Activated CD8-positive, alpha-beta T cell treated with anti-CD3 and anti-CD28 coated beads for 36 hours (primary cell): ENCODE measurements around the gene ASTN2. TPM values are rescaled to one million over a fixed set of nuclear protein-coding genes. Genes with fewer than 3 reads are reported as not detected.

Source experiments
- ATAC-seq: fragments of 200-7000 bp; cut with Tn5 transposase; one replicate; pipeline ENCODE4 v1.10.0; 2021; ENCODE audit warnings: mild to moderate bottlenecking, moderate library complexity
- CTCF ChIA-PET: fragments of 350-600 bp; sonication (Branson Sonifier 250); formaldehyde crosslinking; loops from one replicate; lab custom pipeline; 2021; ENCODE audit warnings: antibody characterized with exemption; lab: Charles Lee
- POLR2A ChIA-PET: fragments of 350-600 bp; sonication (Branson Sonifier 250); formaldehyde crosslinking; loops from one replicate; lab custom pipeline; 2021; ENCODE audit warnings: antibody characterized with exemption; lab: Charles Lee
- DNase-seq: peaks from one replicate; pipeline ENCODE4 v3.0.0-alpha.2; 2020
- H3K27ac Mint-ChIP-seq: one replicate; pipeline ENCODE4 v1.8.0; 2021; ENCODE audit warnings: mild to moderate bottlenecking, mixed read lengths
- H3K27me3 Mint-ChIP-seq: one replicate; pipeline ENCODE4 v1.8.0; 2021; ENCODE audit warnings: mixed read lengths
- H3K36me3 Mint-ChIP-seq: one replicate; pipeline ENCODE4 v1.8.0; 2021; ENCODE audit warnings: low read depth, mixed read lengths
- H3K4me1 Mint-ChIP-seq: one replicate; pipeline ENCODE4 v1.8.0; 2021; ENCODE audit warnings: low read depth, mixed read lengths
- H3K4me3 Mint-ChIP-seq: one replicate; pipeline ENCODE4 v1.8.0; 2021; ENCODE audit warnings: mild to moderate bottlenecking, moderate library complexity, mixed read lengths
- H3K9me3 Mint-ChIP-seq: one replicate; pipeline ENCODE4 v1.8.0; 2021; ENCODE audit warnings: mixed read lengths
- intact Hi-C: fragments of 100-400 bp; cut with micrococcal nuclease; formaldehyde crosslinking; loops from one replicate; pipeline ENCODE4 v1.10.0; 2022
- total RNA-seq, 2 experiments: library from RNA; stranded (reverse); gene quantifications; one replicate each; pipeline ENCODE4 v1.2.3, GENCODE V29; 2021
- TF ChIP-seq, protein P1 (sequence below): fragments of 200-600 bp; IDR thresholded peaks from one replicate; pipeline ENCODE4 v1.8.0; 2022; ENCODE audit warnings: antibody characterized with exemption, mild to moderate bottlenecking

Gene ASTN2
- total RNA-seq, 2 experiments from 2014 or later = 5.2 to 5.7 TPM

DNA sequence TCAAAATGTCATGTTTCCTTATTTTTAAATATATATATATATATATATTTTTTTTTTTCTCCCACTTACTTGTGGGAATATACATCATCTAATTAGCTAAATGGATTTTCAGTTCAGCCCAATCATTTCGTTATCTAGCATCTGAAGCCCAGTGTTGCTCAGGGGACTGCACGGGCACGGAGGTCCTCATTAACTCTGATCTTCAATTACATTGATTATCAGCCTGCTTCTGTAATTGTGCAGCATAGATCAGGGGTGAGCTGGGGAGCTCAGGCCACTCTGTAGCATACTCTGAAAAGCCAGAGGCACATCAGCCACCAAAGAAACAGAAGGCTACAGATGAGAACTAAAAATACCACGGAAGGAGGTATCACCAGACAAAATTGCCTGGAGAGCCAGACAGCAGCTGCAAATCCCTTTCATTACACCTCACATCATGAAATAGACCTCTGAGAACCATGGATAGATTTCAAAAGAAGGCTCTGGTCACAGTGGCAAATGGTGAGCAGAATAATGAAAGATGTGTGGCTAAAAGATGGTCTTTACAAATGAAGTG, 401.3 kb downstream of the ASTN2 start:
- Mint-ChIP-seq H3K36me3 (no peaks in the 10 kb centered on the region), H3K9me3 (peaks cover 1% of the 10 kb centered on the region), H3K4me1 (no peaks in the 10 kb centered on the region), H3K27ac (no peak overlapping the region), H3K27me3 (no peaks in the 10 kb centered on the region), H3K4me3 (no peak overlapping the region)
- ChIA-PET POLR2A (no interaction called here), CTCF (no interaction called here)
- DNase-seq = no peak
- no peak for ATAC-seq
- TF ChIP-seq, protein P1, sequence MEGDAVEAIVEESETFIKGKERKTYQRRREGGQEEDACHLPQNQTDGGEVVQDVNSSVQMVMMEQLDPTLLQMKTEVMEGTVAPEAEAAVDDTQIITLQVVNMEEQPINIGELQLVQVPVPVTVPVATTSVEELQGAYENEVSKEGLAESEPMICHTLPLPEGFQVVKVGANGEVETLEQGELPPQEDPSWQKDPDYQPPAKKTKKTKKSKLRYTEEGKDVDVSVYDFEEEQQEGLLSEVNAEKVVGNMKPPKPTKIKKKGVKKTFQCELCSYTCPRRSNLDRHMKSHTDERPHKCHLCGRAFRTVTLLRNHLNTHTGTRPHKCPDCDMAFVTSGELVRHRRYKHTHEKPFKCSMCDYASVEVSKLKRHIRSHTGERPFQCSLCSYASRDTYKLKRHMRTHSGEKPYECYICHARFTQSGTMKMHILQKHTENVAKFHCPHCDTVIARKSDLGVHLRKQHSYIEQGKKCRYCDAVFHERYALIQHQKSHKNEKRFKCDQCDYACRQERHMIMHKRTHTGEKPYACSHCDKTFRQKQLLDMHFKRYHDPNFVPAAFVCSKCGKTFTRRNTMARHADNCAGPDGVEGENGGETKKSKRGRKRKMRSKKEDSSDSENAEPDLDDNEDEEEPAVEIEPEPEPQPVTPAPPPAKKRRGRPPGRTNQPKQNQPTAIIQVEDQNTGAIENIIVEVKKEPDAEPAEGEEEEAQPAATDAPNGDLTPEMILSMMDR = no peak
- intact Hi-C loops = no loop called here

DNA sequence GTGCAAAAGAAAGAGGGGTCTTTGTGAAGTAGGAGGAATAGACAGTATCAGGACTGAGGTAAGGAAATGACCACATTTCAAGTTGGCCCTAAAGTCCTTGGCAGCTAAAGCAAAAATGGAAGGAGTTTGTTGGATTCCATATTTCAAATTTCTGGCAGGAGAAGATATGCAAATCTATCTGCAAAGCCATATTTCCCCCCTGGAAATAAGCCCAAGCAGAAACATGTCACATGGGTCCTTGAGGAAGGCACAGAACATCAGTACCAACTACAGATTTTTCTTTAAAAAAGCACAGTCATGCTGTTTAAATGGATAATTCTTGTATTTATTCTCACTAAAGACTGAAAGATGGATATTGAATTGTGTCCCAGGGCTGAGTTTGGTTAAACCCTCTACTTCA, 404.8 kb downstream of the ASTN2 start:
- no peaks in the 10 kb centered on the region for H3K4me1 Mint-ChIP-seq
- no peaks in the 10 kb centered on the region for H3K36me3 Mint-ChIP-seq
- no peak for DNase-seq
- peaks cover 1% of the 10 kb centered on the region for H3K9me3 Mint-ChIP-seq
- no peak overlapping the region for H3K27ac Mint-ChIP-seq
- intact Hi-C loops = no loop called here
- H3K4me3 Mint-ChIP-seq = no peak overlapping the region
- ChIA-PET CTCF (no interaction called here), POLR2A (interaction anchor here (0.6 kb wide), 1 partner anchor 1070 kb away, joined by 3 read pairs; no protein-coding TSS in a partner anchor)
- no peaks in the 10 kb centered on the region for H3K27me3 Mint-ChIP-seq
- no peak for ATAC-seq
- TF ChIP-seq, protein P1 = no peak

DNA sequence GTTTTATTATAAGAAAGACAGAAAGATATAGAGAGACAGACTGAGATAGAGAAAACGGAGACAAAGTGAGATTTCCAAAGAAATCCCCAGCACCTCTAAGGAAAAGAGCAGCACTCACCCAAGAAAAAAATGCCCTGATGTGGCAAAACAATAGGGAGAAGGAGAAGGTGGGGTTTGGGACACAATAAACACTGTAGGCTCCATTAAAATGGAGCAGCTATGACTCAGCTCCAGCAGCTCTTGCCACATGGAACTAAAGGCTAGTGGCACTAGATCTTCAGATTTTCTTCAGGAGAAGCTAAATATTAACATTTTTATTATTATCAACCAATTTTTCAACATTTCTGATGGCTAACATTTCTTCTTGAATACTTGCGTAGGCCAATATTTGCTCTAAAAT, 406.0 kb downstream of the ASTN2 start:
- ChIA-PET CTCF (no interaction called here), POLR2A (no interaction called here)
- no peaks in the 10 kb centered on the region for H3K27me3 Mint-ChIP-seq
- ATAC-seq (no peak), DNase-seq (no peak)
- H3K4me1 Mint-ChIP-seq = no peaks in the 10 kb centered on the region
- H3K36me3 Mint-ChIP-seq = no peaks in the 10 kb centered on the region
- peaks cover under 1% of the 10 kb centered on the region for H3K9me3 Mint-ChIP-seq
- TF ChIP-seq, protein P1 = no peak
- intact Hi-C loops = no loop called here
- H3K4me3 Mint-ChIP-seq = no peak overlapping the region
- H3K27ac Mint-ChIP-seq = no peak overlapping the region

DNA sequence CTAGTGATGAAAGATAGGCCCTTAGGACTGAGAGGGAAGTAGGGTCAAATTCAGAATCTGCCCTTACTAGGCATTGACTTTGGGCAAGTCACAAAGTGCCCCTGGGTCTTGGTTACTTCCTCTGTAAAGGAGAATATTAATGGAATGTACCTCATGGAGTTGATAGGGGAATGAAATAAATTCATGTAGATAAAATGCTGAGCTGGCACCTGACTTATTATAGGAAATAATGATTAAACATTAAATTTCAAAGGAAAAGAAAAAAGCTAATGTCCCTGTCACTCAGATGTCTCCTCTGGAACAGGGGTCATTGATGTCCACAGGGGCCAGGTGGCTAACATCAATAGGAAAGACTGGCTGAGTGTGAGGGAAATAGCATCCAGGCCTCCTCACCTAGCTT, 406.4 kb downstream of the ASTN2 start:
- ATAC-seq (no peak), DNase-seq (no peak)
- no peaks in the 10 kb centered on the region for H3K36me3 Mint-ChIP-seq
- H3K27me3 Mint-ChIP-seq = no peaks in the 10 kb centered on the region
- CTCF ChIA-PET = no interaction called here
- intact Hi-C loops = no loop called here
- H3K9me3 Mint-ChIP-seq = no peaks in the 10 kb centered on the region
- H3K4me3 Mint-ChIP-seq = no peak overlapping the region
- POLR2A ChIA-PET = no interaction called here
- no peak overlapping the region for H3K27ac Mint-ChIP-seq
- TF ChIP-seq, protein P1 = no peak
- no peaks in the 10 kb centered on the region for H3K4me1 Mint-ChIP-seq

DNA sequence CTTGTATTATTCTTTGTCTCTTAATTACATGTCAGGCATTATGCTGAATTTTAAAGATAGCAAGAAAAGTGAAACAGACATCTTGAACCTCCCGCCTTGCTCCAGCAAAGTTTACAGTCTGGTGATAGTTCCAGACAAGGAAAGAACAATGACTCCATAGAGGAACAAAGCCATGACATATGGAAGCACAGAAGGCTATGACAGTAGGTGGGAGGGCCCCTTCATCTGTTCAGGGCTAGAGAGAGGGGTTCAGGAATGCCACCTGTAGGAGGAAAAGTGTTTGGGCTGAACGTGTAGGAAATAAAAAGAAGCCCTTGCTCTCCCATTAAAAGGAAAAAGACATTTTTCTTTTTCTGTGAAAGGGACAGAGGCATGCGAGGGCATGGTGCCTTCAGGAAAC, 412.2 kb downstream of the ASTN2 start:
- no peak overlapping the region for H3K27ac Mint-ChIP-seq
- CTCF ChIA-PET = no interaction called here

More for the DNA sequence above, 412.2 kb downstream of the ASTN2 start:
- TF ChIP-seq, protein P1 = no peak
- POLR2A ChIA-PET = no interaction called here
- Mint-ChIP-seq H3K36me3 (no peaks in the 10 kb centered on the region), H3K9me3 (no peaks in the 10 kb centered on the region), H3K4me1 (no peaks in the 10 kb centered on the region), H3K27me3 (no peaks in the 10 kb centered on the region), H3K4me3 (no peak overlapping the region)
- ATAC-seq = no peak
- DNase-seq = no peak
- intact Hi-C loops = no loop called here
